GM21619 (cell line): ENCODE data around the gene GGA3.

Source experiments
- ATAC-seq: cut with Tn5 transposase; IDR thresholded peaks from one replicate; pipeline ENCODE4 v1.9.1; 2021; ENCODE audit not compliant: unreplicated experiment

Gene GGA3

DNA sequence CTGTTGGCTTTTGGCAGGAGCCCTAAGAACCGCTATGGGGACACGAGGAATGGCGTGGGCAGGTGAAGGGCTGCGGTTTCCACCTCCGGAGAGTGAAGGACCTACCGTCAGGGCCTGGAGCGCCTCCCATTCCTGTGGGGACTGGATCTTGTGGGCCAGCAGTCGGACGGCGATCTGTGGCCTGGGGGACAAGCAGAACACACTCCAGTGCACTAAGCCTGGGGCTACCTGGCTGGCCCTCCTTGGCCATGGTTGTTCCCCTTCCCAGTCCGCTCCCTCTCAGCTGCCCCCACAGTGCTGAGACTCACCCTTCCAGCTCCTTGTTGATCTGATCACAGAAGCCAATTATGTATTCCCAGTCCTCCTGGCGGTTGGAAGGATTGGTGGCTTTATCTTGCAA lies 15.0 kb downstream of the GGA3 start:
- no peak for ATAC-seq

- no peak for ATAC-seq
These were observed 16.4 kb downstream of the GGA3 start for GRCh38 chr17:75245011-75245410.

GRCh38 chr17:75244133-75244866 lies 17.1 kb downstream of the GGA3 start:
- no peak for ATAC-seq

- no peak for ATAC-seq
These were observed 18.9 kb downstream of the GGA3 start for GRCh38 chr17:75242461-75243042.

DNA sequence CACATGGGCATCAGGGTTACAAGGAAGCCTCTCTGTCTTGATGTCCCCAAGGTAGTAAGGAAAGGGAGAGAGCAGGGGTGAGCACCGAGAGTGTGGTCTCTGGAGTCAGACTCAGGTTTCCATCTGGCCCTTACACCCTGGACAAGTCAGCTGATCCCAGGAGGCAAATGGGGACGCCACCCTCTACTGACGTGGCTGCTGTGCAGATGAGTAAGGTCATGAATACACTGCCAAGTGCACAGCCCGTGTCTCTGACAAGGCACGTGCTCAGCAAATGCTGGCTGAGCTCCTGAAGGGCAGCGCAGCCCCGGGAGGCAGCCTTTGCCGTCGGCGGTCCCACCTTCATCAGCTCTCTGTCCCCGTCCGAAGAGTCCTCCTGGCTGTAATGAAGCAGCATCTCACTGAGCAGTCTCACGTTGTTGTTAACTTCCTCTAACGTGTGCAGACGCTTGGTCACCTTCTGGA lies 19.4 kb downstream of the GGA3 start:
- no peak for ATAC-seq

- ATAC-seq: no peak
These were observed 19.9 kb downstream of the GGA3 start for GRCh38 chr17:75241502-75241901.

GRCh38 chr17:75241143-75241430 lies 20.3 kb downstream of the GGA3 start:
- ATAC-seq: no peak

GRCh38 chr17:75240394-75241142 lies 20.8 kb downstream of the GGA3 start:
- no peak for ATAC-seq

DNA sequence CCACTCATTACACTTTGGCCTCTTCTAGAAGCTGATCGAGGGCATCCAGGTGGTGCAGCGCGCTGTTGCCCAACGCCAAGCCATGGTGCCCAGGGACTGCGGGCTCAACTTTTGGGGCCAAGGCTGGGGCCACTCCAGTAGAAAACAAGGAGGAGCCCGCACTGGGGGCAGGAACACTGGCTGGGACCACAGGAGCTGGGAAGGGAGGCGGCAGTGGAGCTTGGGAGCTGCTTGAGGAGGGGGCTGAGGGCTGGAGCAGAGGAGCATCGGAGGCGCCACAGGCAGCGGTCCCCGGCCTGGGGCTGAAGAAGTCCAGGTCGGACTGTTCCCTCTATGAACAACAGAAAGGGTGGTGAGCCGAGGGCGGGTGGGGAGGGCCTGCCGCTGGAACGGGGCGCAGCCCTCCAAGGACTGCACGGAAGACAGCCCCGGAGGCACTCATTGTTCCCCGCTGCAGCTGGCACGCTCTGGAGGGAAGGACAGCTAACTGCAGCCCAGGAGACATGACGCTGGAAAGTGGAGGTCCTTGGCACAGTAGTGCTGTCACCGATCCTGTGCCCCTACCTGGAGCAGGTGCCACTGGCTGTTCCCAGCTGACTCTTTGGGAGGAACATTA lies 21.5 kb downstream of the GGA3 start:
- ATAC-seq: no peak

DNA sequence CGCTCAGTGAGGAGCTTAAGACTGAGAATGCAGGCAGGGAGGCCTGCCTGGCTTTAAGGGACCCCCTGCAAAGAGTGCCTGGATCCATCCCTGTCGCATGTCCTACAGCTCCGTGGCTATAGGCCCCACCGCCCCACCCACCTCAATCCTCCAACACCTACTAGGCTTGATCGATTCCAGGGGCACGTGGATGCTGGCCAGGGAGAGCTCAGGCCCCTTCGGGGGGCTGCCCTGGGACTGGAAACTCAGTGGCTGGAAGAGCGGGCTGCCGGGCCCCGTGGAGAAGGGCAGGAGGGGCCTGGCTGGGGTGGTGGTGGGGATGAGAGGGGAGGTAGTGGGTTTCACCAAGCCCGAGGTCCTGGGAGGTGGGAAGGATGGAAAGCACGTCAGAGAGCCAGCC lies 22.2 kb downstream of the GGA3 start:
- no peak for ATAC-seq

DNA sequence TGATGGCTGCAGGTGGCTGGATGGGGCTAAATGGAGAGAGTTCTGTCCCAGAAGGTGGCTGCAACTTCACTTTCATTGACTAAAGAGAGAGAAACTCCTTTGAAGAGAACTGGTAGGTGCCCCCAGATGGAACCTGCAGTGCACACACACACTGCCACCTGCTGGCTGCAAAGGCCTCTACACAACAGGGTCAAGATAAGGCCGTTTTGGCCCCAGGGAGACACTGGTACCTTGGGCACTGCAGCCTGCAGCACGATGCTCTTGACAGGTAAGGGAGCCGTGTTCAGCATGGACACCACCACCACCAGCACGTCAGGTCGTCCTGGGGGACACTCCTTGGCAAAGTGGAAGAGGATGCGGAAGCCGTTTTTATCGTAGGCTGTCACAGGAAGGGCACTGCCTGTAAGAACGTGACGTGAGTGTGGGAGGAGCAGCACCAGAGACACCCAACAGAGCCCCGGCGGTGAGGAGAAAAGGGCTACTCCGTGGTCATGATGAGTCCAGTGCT lies 22.7 kb downstream of the GGA3 start:
- ATAC-seq: no peak

GRCh38 chr17:75238020-75238580 lies 23.3 kb downstream of the GGA3 start:
- ATAC-seq: no peak

- no peak for ATAC-seq
These were observed 24.0 kb downstream of the GGA3 start for GRCh38 chr17:75237100-75238014.

GRCh38 chr17:75232786-75233185 lies 28.6 kb downstream of the GGA3 start:
- ATAC-seq: no peak

DNA sequence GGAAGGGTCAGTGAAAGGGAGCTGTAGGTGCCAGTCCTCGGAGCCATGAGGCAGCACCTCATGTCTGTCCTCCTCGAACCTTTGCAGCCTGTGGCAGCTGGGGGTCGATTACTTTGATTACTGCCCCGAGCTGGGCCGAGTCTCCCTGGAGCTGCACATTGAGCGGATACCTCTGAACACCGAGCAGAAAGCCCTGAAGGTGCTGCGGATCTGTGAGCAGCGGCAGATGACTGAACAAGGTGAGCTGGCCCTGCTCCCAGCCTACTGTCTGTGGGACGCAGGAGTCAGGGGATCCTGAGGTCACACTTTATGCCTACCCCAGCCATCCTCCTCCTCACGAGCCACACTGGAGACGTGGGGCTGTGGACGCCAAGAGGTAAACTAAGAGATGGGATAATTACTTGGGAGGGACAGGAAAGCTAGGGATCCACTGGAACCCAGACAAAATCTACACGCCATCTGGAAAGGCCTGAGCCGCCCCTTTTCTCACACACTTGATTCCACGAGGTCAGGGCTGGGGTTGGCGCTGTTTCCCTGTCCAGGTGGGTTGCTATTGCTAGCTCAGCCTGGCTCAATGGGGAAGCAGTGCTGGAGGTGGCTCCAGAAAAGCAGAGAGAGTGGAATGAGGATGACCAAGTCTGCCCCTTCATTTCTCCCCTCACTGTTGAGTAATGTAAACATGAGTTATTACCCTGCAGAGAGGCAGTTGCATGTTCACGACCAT lies 29.5 kb downstream of the GGA3 start:
- no peak for ATAC-seq

GRCh38 chr17:75231071-75231470 lies 30.3 kb downstream of the GGA3 start:
- ATAC-seq: no peak

- no peak for ATAC-seq
These were observed 32.6 kb downstream of the GGA3 start for GRCh38 chr17:75228847-75229246.

GRCh38 chr17:75228305-75228704 lies 33.1 kb downstream of the GGA3 start:
- ATAC-seq: no peak

- no peak for ATAC-seq
These were observed 33.7 kb downstream of the GGA3 start for GRCh38 chr17:75227729-75228128.

DNA sequence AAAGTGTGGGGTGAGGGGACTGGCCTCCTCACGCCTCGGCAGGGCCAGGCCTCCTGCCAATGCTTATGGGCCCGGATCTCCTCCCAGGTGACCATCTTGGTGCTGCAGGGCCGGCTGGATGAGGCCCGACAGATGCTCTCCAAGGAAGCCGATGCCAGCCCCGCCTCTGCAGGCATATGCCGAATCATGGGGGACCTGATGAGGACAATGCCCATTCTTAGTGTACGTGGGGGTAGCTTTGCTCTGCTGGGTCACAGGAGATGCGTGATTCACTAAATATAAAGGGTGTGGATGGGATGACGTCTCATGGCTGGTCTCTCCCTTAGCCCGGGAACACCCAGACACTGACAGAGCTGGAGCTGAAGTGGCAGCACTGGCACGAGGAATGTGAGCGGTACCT lies 36.4 kb downstream of the GGA3 start:
- ATAC-seq: no peak
